Coronary artery (tissue), 2 donors: Measurements from ENCODE around the gene UBE3D.

ENCODE experiments used
- DNase-seq: peaks from one replicate; pipeline ENCODE4 v3.0.0-alpha.2; 2017; ENCODE audit warnings: low spot score
- H3K27ac ChIP-seq, 2 donors: fragments of 200-600 bp; sonication (generic); one replicate each; pipeline ENCODE4 v1.5.1; 2016 to 2019
- H3K4me3 ChIP-seq: fragments of 200-600 bp; sonication (generic); 2 replicates; pipeline ENCODE4 v1.5.1; 2016; ENCODE audit warnings: mild to moderate bottlenecking, moderate library complexity
- CTCF ChIP-seq: fragments of 200-600 bp; sonication (generic); IDR thresholded peaks from one replicate; pipeline ENCODE4 v1.5.1; 2019; ENCODE audit warnings: antibody characterized with exemption

The UBE3D gene

GRCh38 chr6:83065511-83066192 lies at the start of gene UBE3D:
UBE3D (minus strand) TSS chr6:83065841; CDS start chr6:83065718, 123 bp downstream.
- peak within 1 kb of the TSS; percentile 87 for H3K4me3 ChIP-seq
- peak within 1 kb of the TSS; percentile 32 to 41 for H3K27ac ChIP-seq
- peak; percentile 90 for DNase-seq
- peak; percentile 88 for TF ChIP-seq CTCF

GRCh38 chr6:83114164-83114563 lies 48.5 kb upstream of the UBE3D start:
- Histone ChIP-seq H3K27ac (no peak overlapping the region), H3K4me3 (no peak overlapping the region)
- DNase-seq = no peak
- no peak for TF ChIP-seq CTCF

- H3K27ac ChIP-seq = peak overlapping the region in 1 of 2 donors; percentile 4
Observed at GRCh38 chr6:83113258-83113657, 47.6 kb upstream of the UBE3D start.

GRCh38 chr6:83108378-83108777 lies 42.7 kb upstream of the UBE3D start:
- no peak overlapping the region for H3K4me3 ChIP-seq
- no peak for DNase-seq
- no peak for TF ChIP-seq CTCF
- no peak overlapping the region for H3K27ac ChIP-seq

More at GRCh38 chr6:83113258-83113657, 47.6 kb upstream of the UBE3D start:
- TF ChIP-seq CTCF = no peak
- no peak overlapping the region for H3K4me3 ChIP-seq
- DNase-seq = no peak

GRCh38 chr6:83098589-83098988 lies 32.9 kb upstream of the UBE3D start:
- DNase-seq = no peak
- no peak overlapping the region for H3K4me3 ChIP-seq
- TF ChIP-seq CTCF = no peak
- H3K27ac ChIP-seq = no peak overlapping the region

GRCh38 chr6:83097675-83098074 lies 32.0 kb upstream of the UBE3D start:
- no peak for TF ChIP-seq CTCF
- Histone ChIP-seq H3K4me3 (no peak overlapping the region), H3K27ac (no peak overlapping the region)
- no peak for DNase-seq

GRCh38 chr6:83097204-83097603 lies 31.6 kb upstream of the UBE3D start:
- no peak overlapping the region for H3K27ac ChIP-seq
- no peak overlapping the region for H3K4me3 ChIP-seq
- no peak for DNase-seq
- TF ChIP-seq CTCF = no peak
